ENCODE measurements around the gene TMEM270.
"Not testable (repeated sequence)": the region's sequence is repeated elsewhere in the genome, so short reads cannot be mapped to it uniquely, and the experiment has no call there.

Gene TMEM270

GRCh38 chr7:73832806-73833205 is 28.2 kb upstream of the TMEM270 start:
- TF ChIP-seq CTCF (IDR thresholded peaks at IDR 0.05; ENCODE audit: control insufficient read depth, extremely low read depth, insufficient read depth) = no peak
- peak overlapping the region; percentile 93 for H3K4me3 ChIP-seq (ENCODE audit: low read depth, low read length)
- DNase-seq (ENCODE audit: low read depth) = no peak

- DNase-seq (ENCODE audit: low read depth) = no peak
- no peak for TF ChIP-seq CTCF (IDR thresholded peaks at IDR 0.05; ENCODE audit: control insufficient read depth, extremely low read depth, insufficient read depth)
- H3K4me3 ChIP-seq (ENCODE audit: low read depth, low read length) = peak overlapping the region; percentile 93; the same call in 1 of the 2 replicates
Observed at GRCh38 chr7:73833251-73833919, 27.6 kb upstream of the TMEM270 start.

GRCh38 chr7:73834626-73835191 is 26.2 kb upstream of the TMEM270 start:
- no peak overlapping the region for H3K4me3 ChIP-seq (ENCODE audit: low read depth, low read length)
- DNase-seq (ENCODE audit: low read depth) = no peak
- no peak for TF ChIP-seq CTCF (IDR thresholded peaks at IDR 0.05; ENCODE audit: control insufficient read depth, extremely low read depth, insufficient read depth)

GRCh38 chr7:73837167-73837566 is 23.8 kb upstream of the TMEM270 start:
- not testable (repeated sequence) for DNase-seq (ENCODE audit: low read depth)

GRCh38 chr7:73838642-73839041 is 22.3 kb upstream of the TMEM270 start:
- TF ChIP-seq CTCF (IDR thresholded peaks at IDR 0.05; ENCODE audit: control insufficient read depth, extremely low read depth, insufficient read depth) = no peak
- no peak for DNase-seq (ENCODE audit: low read depth)
- no peak overlapping the region for H3K4me3 ChIP-seq (ENCODE audit: low read depth, low read length)

More at GRCh38 chr7:73837167-73837566, 23.8 kb upstream of the TMEM270 start:
- not testable (repeated sequence) for H3K4me3 ChIP-seq (ENCODE audit: low read depth, low read length)

- no peak for DNase-seq (ENCODE audit: low read depth)
- no peak overlapping the region for H3K4me3 ChIP-seq (ENCODE audit: low read depth, low read length)
- no peak for TF ChIP-seq CTCF (IDR thresholded peaks at IDR 0.05; ENCODE audit: control insufficient read depth, extremely low read depth, insufficient read depth)
Observed at GRCh38 chr7:73839290-73839689, 21.7 kb upstream of the TMEM270 start.

GRCh38 chr7:73839743-73840714 is 20.9 kb upstream of the TMEM270 start:
- no peak for TF ChIP-seq CTCF (IDR thresholded peaks at IDR 0.05; ENCODE audit: control insufficient read depth, extremely low read depth, insufficient read depth)
- no peak for DNase-seq (ENCODE audit: low read depth)
- no peak overlapping the region for H3K4me3 ChIP-seq (ENCODE audit: low read depth, low read length)

All from LNCaP clone FGC (cell line).